HG03378 (cell line): ENCODE results near the gene PIK3CB.
"Not testable (repeated sequence)": the region's sequence is repeated elsewhere in the genome, so short reads cannot be mapped to it uniquely, and the experiment has no call there.

Experiments
- ATAC-seq: cut with Tn5 transposase; IDR thresholded peaks from one replicate; pipeline ENCODE4 v1.9.1; 2021; ENCODE audit warnings: mild to moderate bottlenecking, moderate library complexity; ENCODE audit not compliant: unreplicated experiment

PIK3CB gene

GRCh38 chr3:138687236-138687635, 147.5 kb downstream of the PIK3CB start:
- peak; percentile 37 for ATAC-seq

GRCh38 chr3:138686771-138687221, 147.9 kb downstream of the PIK3CB start:
- ATAC-seq, result peak; percentile 92

GRCh38 chr3:138684396-138684795, 150.3 kb downstream of the PIK3CB start:
- ATAC-seq, result no peak

- ATAC-seq, result no peak
These were observed 152.1 kb downstream of the PIK3CB start for GRCh38 chr3:138682648-138683047.

GRCh38 chr3:138681463-138682220, 153.1 kb downstream of the PIK3CB start:
- no peak for ATAC-seq

- not testable (repeated sequence) for ATAC-seq
These were observed 153.8 kb downstream of the PIK3CB start for GRCh38 chr3:138680974-138681373.

- ATAC-seq, result no peak
These were observed 155.8 kb downstream of the PIK3CB start for GRCh38 chr3:138678874-138679392.

GRCh38 chr3:138678086-138678485, 156.6 kb downstream of the PIK3CB start:
- no peak for ATAC-seq

- ATAC-seq, result no peak
These were observed 159.3 kb downstream of the PIK3CB start for GRCh38 chr3:138675393-138675792.

- ATAC-seq, result no peak
These were observed 160.8 kb downstream of the PIK3CB start for GRCh38 chr3:138673641-138674530.

GRCh38 chr3:138670407-138670806, 164.3 kb downstream of the PIK3CB start:
- no peak for ATAC-seq

- ATAC-seq, result no peak
These were observed 166.6 kb downstream of the PIK3CB start for GRCh38 chr3:138668107-138668506.

GRCh38 chr3:138657508-138657907, 177.2 kb downstream of the PIK3CB start:
- ATAC-seq, result no peak

GRCh38 chr3:138653567-138653966, 181.2 kb downstream of the PIK3CB start:
- ATAC-seq, result no peak

- ATAC-seq, result no peak
These were observed 185.6 kb downstream of the PIK3CB start for GRCh38 chr3:138649134-138649533.

- ATAC-seq, result no peak
These were observed 188.2 kb downstream of the PIK3CB start for GRCh38 chr3:138646513-138646912.

GRCh38 chr3:138646008-138646407, 188.7 kb downstream of the PIK3CB start:
- no peak for ATAC-seq

- ATAC-seq, result no peak
These were observed 191.8 kb downstream of the PIK3CB start for GRCh38 chr3:138642927-138643253.

- no peak for ATAC-seq
These were observed 192.4 kb downstream of the PIK3CB start for GRCh38 chr3:138642226-138642926.

GRCh38 chr3:138640537-138640936, 194.2 kb downstream of the PIK3CB start:
- ATAC-seq, result no peak

GRCh38 chr3:138638641-138639040, 196.1 kb downstream of the PIK3CB start:
- no peak for ATAC-seq
